ENCODE data around the gene KRT15. TPM values are rescaled to one million over a fixed set of nuclear protein-coding genes. Genes with fewer than 3 reads are reported as not detected.

Gene KRT15
- total and polyA plus RNA-seq, 2 of the 4 experiments (the other 2 are of a cell fraction), result 2.9 to 5.3 TPM

- TF ChIP-seq ELK1 (IDR thresholded peaks at IDR 0.05; ENCODE audit: borderline replicate concordance, low read depth, low read length) (no peak), POLR2A (IDR thresholded peaks at IDR 0.05; ENCODE audit: low read depth, low read length) (0 out of 2 replicates have a peak, but pooled peaks have one; percentile 11), USF2 (IDR thresholded peaks at IDR 0.05; ENCODE audit: low read depth, low read length) (peak; percentile 42)
These were observed 29.5 kb upstream of the KRT15 start (continued) for GRCh38 chr17:41547921-41548843.
